CD4-positive, alpha-beta T cell (primary cell): ENCODE results near the gene UTF1. TPM values are rescaled to one million over a fixed set of nuclear protein-coding genes. Genes with fewer than 3 reads are reported as not detected.

Source experiments
- ATAC-seq: fragments of 200-7000 bp; cut with Tn5 transposase; one replicate; pipeline ENCODE4 v1.10.0; 2022; ENCODE audit warnings: mild to moderate bottlenecking; ENCODE audit not compliant: poor library complexity
- CTCF ChIA-PET: fragments of 350-600 bp; sonication (Branson Sonifier 250); formaldehyde crosslinking; loops from one replicate; lab custom pipeline; 2021; ENCODE audit warnings: antibody characterized with exemption, inconsistent platforms; lab: Charles Lee
- POLR2A ChIA-PET: fragments of 350-600 bp; sonication (Branson Sonifier 250); formaldehyde crosslinking; loops from one replicate; lab custom pipeline; 2021; ENCODE audit warnings: antibody characterized with exemption, inconsistent platforms; lab: Charles Lee
- DNase-seq, 14 experiments: peaks; one replicate each; pipeline ENCODE4 v3.0.0-alpha.2; 2013 to 2020; ENCODE audit warnings: mixed read lengths in 2 of 14
- H3K27ac ChIP-seq, 2 donors: one replicate each; pipeline versions ENCODE4 v1.5.1 to v1.7.0; 2013; ENCODE audit warnings: low read length in 2 of 2, low read depth in 1 of 2, mild to moderate bottlenecking in 1 of 2
- H3K27me3 ChIP-seq, 2 experiments: 1 replicate in 1 of 2; 2 replicates in 1 of 2; pipeline versions ENCODE4 v1.6.1 to v1.7.0; 2013; ENCODE audit warnings: low read length in 2 of 2, control low read depth in 1 of 2, mild to moderate bottlenecking in 1 of 2, moderate library complexity in 1 of 2; ENCODE audit not compliant: insufficient read depth in 2 of 2, control insufficient read depth in 1 of 2
- H3K36me3 ChIP-seq: one replicate; pipeline ENCODE4 v1.6.1; 2013; ENCODE audit warnings: low read length, control low read depth; ENCODE audit not compliant: insufficient read depth
- H3K4me1 ChIP-seq: one replicate; pipeline ENCODE4 v1.6.1; 2013; ENCODE audit warnings: low read length, control low read depth; ENCODE audit not compliant: insufficient read depth
- H3K4me3 ChIP-seq: one replicate; pipeline ENCODE4 v1.5.1; 2013; ENCODE audit warnings: mild to moderate bottlenecking, low read length, moderate library complexity
- H3K9me3 ChIP-seq, 2 experiments: 1 replicate in 1 of 2; 2 replicates in 1 of 2; pipeline versions ENCODE4 v1.6.1 to v1.7.0; 2013; ENCODE audit warnings: low read length in 2 of 2, mild to moderate bottlenecking in 2 of 2, control low read depth in 1 of 2, moderate library complexity in 1 of 2; ENCODE audit not compliant: control insufficient read depth in 1 of 2, insufficient read depth in 1 of 2
- H3K27ac Mint-ChIP-seq: one replicate; pipeline ENCODE4 v1.8.0; 2020; ENCODE audit warnings: mixed read lengths
- H3K27me3 Mint-ChIP-seq: one replicate; pipeline ENCODE4 v1.8.0; 2021; ENCODE audit warnings: mixed read lengths
- H3K36me3 Mint-ChIP-seq: one replicate; pipeline ENCODE4 v1.8.0; 2021; ENCODE audit warnings: low read depth, mixed read lengths
- H3K4me1 Mint-ChIP-seq: one replicate; pipeline ENCODE4 v1.8.0; 2021; ENCODE audit warnings: low read depth, mixed read lengths
- H3K4me3 Mint-ChIP-seq: one replicate; pipeline ENCODE4 v1.8.0; 2020; ENCODE audit warnings: mild to moderate bottlenecking, mixed read lengths
- H3K9me3 Mint-ChIP-seq: one replicate; pipeline ENCODE4 v1.8.0; 2020; ENCODE audit warnings: mixed read lengths
- intact Hi-C, 2 experiments: fragments of 100-400 bp; cut with DNase I in 1 of 2; cut with micrococcal nuclease in 1 of 2; formaldehyde crosslinking; loops; one replicate each; pipeline versions ENCODE4 v1.15.1 to v1.9.0; 2023 to 2025; cut with DNase I, micrococcal nuclease
- total RNA-seq, 174 experiments: library from RNA in 2 of 174; stranded (reverse) in 2 of 174; gene quantifications; one replicate each; pipeline ENCODE4 v1.2.3 and lab custom pipeline; 2021 to 2026
- TF ChIP-seq, protein P1 (sequence below): fragments of 200-600 bp; IDR thresholded peaks from one replicate; pipeline ENCODE4 v1.8.0; 2022; ENCODE audit warnings: antibody characterized with exemption, mild to moderate bottlenecking

The UTF1 gene
- total RNA-seq, 2 experiments from 2014 or later, result not detected

DNA sequence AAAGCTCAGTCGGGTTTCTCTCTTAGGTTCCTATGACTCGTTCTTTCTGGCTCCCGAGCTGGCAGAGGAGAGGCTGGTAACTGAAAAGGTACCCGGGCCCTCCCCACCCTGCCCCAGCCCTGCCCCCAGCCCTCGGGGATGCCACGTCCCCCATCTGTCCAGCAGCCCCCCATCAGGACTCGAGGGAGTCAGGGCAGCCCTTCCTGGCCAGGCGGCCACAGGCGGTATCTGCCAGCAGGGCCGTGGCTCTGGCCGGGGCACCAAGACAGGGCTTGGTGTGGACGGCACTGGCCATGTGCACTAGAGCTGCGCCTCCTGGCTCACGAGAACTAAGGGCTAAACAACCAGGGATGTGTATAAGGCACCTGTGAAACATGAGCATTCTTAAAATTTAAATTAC, 40.3 kb upstream of the UTF1 start:
- Mint-ChIP-seq H3K9me3 (no peaks in the 10 kb centered on the region), H3K36me3 (no peaks in the 10 kb centered on the region), H3K4me1 (no peaks in the 10 kb centered on the region), H3K4me3 (no peak overlapping the region), H3K27me3 (no peaks in the 10 kb centered on the region), H3K27ac (no peak overlapping the region)
- peaks cover 0 to 10% of the 10 kb centered on the region in 2 experiments for H3K9me3 ChIP-seq
- H3K27me3 ChIP-seq, result peaks cover 0 to 3% of the 10 kb centered on the region in 2 experiments
- ChIA-PET CTCF (no interaction called here), POLR2A (no interaction called here)
- H3K27ac ChIP-seq, result no peak overlapping the region
- no peaks in the 10 kb centered on the region for H3K36me3 ChIP-seq
- intact Hi-C loops, result no loop called here
- DNase-seq, result no peak
- no peak overlapping the region for H3K4me3 ChIP-seq
- H3K4me1 ChIP-seq, result no peaks in the 10 kb centered on the region
- TF ChIP-seq, protein P1, sequence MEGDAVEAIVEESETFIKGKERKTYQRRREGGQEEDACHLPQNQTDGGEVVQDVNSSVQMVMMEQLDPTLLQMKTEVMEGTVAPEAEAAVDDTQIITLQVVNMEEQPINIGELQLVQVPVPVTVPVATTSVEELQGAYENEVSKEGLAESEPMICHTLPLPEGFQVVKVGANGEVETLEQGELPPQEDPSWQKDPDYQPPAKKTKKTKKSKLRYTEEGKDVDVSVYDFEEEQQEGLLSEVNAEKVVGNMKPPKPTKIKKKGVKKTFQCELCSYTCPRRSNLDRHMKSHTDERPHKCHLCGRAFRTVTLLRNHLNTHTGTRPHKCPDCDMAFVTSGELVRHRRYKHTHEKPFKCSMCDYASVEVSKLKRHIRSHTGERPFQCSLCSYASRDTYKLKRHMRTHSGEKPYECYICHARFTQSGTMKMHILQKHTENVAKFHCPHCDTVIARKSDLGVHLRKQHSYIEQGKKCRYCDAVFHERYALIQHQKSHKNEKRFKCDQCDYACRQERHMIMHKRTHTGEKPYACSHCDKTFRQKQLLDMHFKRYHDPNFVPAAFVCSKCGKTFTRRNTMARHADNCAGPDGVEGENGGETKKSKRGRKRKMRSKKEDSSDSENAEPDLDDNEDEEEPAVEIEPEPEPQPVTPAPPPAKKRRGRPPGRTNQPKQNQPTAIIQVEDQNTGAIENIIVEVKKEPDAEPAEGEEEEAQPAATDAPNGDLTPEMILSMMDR, result no peak
- no peak for ATAC-seq

- Histone ChIP-seq H3K9me3 (peaks cover 0 to 10% of the 10 kb centered on the region in 2 experiments), H3K27ac (no peak overlapping the region), H3K4me3 (no peak overlapping the region), H3K27me3 (peaks cover 0 to 3% of the 10 kb centered on the region in 2 experiments), H3K36me3 (no peaks in the 10 kb centered on the region), H3K4me1 (no peaks in the 10 kb centered on the region)
- H3K27ac Mint-ChIP-seq, result no peak overlapping the region
- no peaks in the 10 kb centered on the region for H3K4me1 Mint-ChIP-seq
- ChIA-PET POLR2A (no interaction called here), CTCF (no interaction called here)
- intact Hi-C loops, result no loop called here
- DNase-seq, result no peak
- no peaks in the 10 kb centered on the region for H3K36me3 Mint-ChIP-seq
- ATAC-seq, result no peak
- TF ChIP-seq, protein P1, result no peak
- no peaks in the 10 kb centered on the region for H3K27me3 Mint-ChIP-seq
- H3K9me3 Mint-ChIP-seq, result no peaks in the 10 kb centered on the region
- no peak overlapping the region for H3K4me3 Mint-ChIP-seq
These were observed 39.8 kb upstream of the UTF1 start for GRCh38 chr10:133190225-133190624.

DNA sequence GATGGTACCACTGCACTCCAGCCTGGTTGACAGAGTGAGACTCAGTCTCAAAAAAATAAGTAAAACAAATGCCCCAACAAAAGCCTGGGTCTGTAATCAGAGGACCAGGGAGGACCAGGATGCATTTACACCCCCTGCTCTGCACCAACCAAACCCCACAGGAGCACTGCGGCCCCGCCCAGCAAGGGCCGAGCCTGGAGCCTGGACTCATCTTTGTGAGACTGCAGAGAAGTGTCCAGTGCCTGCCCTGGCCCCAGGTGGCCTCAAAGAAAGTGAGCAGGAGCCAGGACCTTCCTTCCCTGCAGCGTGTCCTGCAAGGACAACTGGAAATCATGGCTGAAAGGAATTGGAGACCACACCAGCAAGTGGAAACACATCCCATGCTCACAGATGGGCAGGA, 38.4 kb upstream of the UTF1 start:
- H3K9me3 Mint-ChIP-seq, result no peaks in the 10 kb centered on the region
- no peak overlapping the region for H3K4me3 ChIP-seq
- H3K27me3 Mint-ChIP-seq, result no peaks in the 10 kb centered on the region
- H3K4me1 Mint-ChIP-seq, result no peaks in the 10 kb centered on the region
- no peak overlapping the region for H3K27ac Mint-ChIP-seq
- POLR2A ChIA-PET, result no interaction called here
- DNase-seq (no peak), ATAC-seq (no peak)
- no peaks in the 10 kb centered on the region for H3K4me1 ChIP-seq
- H3K36me3 Mint-ChIP-seq, result no peaks in the 10 kb centered on the region
- no peak overlapping the region for H3K4me3 Mint-ChIP-seq
- peaks cover 0 to 3% of the 10 kb centered on the region in 2 experiments for H3K27me3 ChIP-seq
- H3K9me3 ChIP-seq, result peaks cover 0 to 18% of the 10 kb centered on the region in 2 experiments
- intact Hi-C loops, result no loop called here
- no peaks in the 10 kb centered on the region for H3K36me3 ChIP-seq
- CTCF ChIA-PET, result no interaction called here
- no peak overlapping the region for H3K27ac ChIP-seq
- TF ChIP-seq, protein P1, result no peak
